Heart right ventricle (tissue), 16 donors: Measurements from ENCODE around the gene ADGRG2. TPM values are rescaled to one million over a fixed set of nuclear protein-coding genes. Genes with fewer than 3 reads are reported as not detected.

Experiments used
- ATAC-seq, 8 donors: fragments of 200-7000 bp; cut with Tn5 transposase; one replicate each; pipeline ENCODE4 v1.9.1; 2020; ENCODE audit warnings: mild to moderate bottlenecking in 8 of 8, moderate library complexity in 8 of 8, moderate number of reproducible peaks in 1 of 8
- DNase-seq, 2 donors: peaks; one replicate each; pipeline ENCODE4 v3.0.0-alpha.2; 2020
- H3K27ac ChIP-seq, 10 donors: fragments of 200-600 bp; sonication (generic) in 2 of 10; one replicate each; pipeline versions ENCODE4 v1.5.0 to v1.8.0; 2020 to 2022; ENCODE audit warnings: mild to moderate bottlenecking in 3 of 10
- H3K27me3 ChIP-seq, 7 donors: fragments of 200-600 bp; one replicate each; pipeline ENCODE4 v1.8.0; 2021 to 2022; ENCODE audit warnings: mild to moderate bottlenecking in 2 of 7
- H3K36me3 ChIP-seq, 9 donors: fragments of 200-600 bp; sonication (generic) in 1 of 9; one replicate each; pipeline versions ENCODE4 v1.5.0 to v1.8.0; 2020 to 2022; ENCODE audit warnings: mild to moderate bottlenecking in 2 of 9
- H3K4me1 ChIP-seq, 9 donors: fragments of 200-600 bp; sonication (generic) in 1 of 9; one replicate each; pipeline versions ENCODE4 v1.5.0 to v1.8.0; 2020 to 2022; ENCODE audit warnings: mild to moderate bottlenecking in 4 of 9
- H3K4me3 ChIP-seq, 10 donors: fragments of 200-600 bp; sonication (generic) in 2 of 10; one replicate each; pipeline versions ENCODE4 v1.5.0 to v1.8.0; 2020 to 2022; ENCODE audit warnings: mild to moderate bottlenecking in 7 of 10, moderate library complexity in 2 of 10
- H3K9me3 ChIP-seq, 11 donors: fragments of 200-600 bp in 10 of 11; sonication (generic) in 2 of 11; one replicate each; pipeline versions ENCODE4 v1.5.0 to v1.8.0; 2013 to 2022; ENCODE audit warnings: mild to moderate bottlenecking in 2 of 11, control low read depth in 1 of 11, moderate library complexity in 1 of 11
- CTCF ChIP-seq, 9 donors: fragments of 200-600 bp; sonication (generic) in 2 of 9; IDR thresholded peaks; one replicate each; pipeline versions ENCODE4 v1.5.0 to v1.8.0; 2021 to 2022; ENCODE audit warnings: antibody characterized with exemption in 9 of 9, mild to moderate bottlenecking in 5 of 9, moderate library complexity in 1 of 9
- WGBS, 2 donors: extraction: QIAGEN DNeasy Blood & Tissue Kit; methylation state at CpG; one replicate each; pipeline ENCODE4 v1.1.7; 2013; ENCODE audit warnings: inconsistent platforms in 1 of 2; 5-methylcytosine and 5-hydroxymethylcytosine counted together
- intact Hi-C, 10 donors: fragments of 100-400 bp; cut with DNase I; formaldehyde crosslinking; loops; one replicate each; pipeline versions ENCODE4 v1.11.1 to v1.14.2; 2022
- polyA plus RNA-seq, 2 donors: library from polyadenylated mRNA; stranded (reverse); fragments of 200-250 nt; gene quantifications; one replicate each; pipeline ENCODE4 v1.2.3, GENCODE V29; 2013
- total RNA-seq, 10 donors: library from RNA; stranded (reverse); fragmentation: NEBNext Ultra II Directional in 3 of 10; extraction: Animal tissue kit (Norgen Biotek cat#: 25700) in 3 of 10; gene quantifications; one replicate each; pipeline versions ENCODE4 v1.2.1 to v1.2.4, GENCODE V29; 2021 to 2023
- donor health status: Arrhythmogenic right ventricular cardiomyopathy.
- donor health status: ischemic (EF 13 %, LVEDD 7.1; RV severe dilation, severe dysfunction).
- donor health status: healthy with polysubstance abuse.
- donor health status: DM: no; HTN: yes; CAD: no.
- donor health status: DM: no; HTN: no; CAD: no.
- donor health status: ischemic (EF 25% LVEDD 6.9; RV normal size, moderate dysfunction).
- donor health status: ischemic (EF 25% LVEDD 5.7; RV mildly dilated, moderate dysfunction).
- donor health status: healthy.
- donor health status: DM: yes; HTN: yes; CAD: no.
- donor health status: Ischemic cardiomyopathy.
- donor health status: ischemic (EF 35%, LVEDD 5.7; RV mildly dilated, moderate dysfunction).
- donor health status: nonischemic (EF 11% LVEDD 7.7; RV severe dilation, severe dysfunction).
- donor health status: DM: yes; HTN: yes; CAD: no.
- donor health status: PGD.
- donor health status: ischemic (EF 29% LVEDD 5.4; RV normal size, mild dysfunction).
- donor health status: nonischemic (EF 23%, LVEDD 6.1; RV moderate dilation, normal function).

Gene ADGRG2
- total and polyA plus RNA-seq, 12 donors, result 0.11 to 0.62 (median 0.27) TPM

- intact Hi-C loops, result no loop called here
- 90 to 97% methylated on average over 4 of the region's 4 CpGs for WGBS, 2 donors
- Histone ChIP-seq H3K27ac (no peak overlapping the region), H3K4me3 (no peak overlapping the region), H3K27me3 (no peaks in the 10 kb centered on the region), H3K9me3 (no peaks in the 10 kb centered on the region), H3K4me1 (no peaks in the 10 kb centered on the region), H3K36me3 (peaks cover 0 to 15% (median 0%) of the 10 kb centered on the region in 9 donors)
- ATAC-seq (no peak), DNase-seq (no peak)
- no peak for TF ChIP-seq CTCF (IDR thresholded peaks at IDR 0.05)
Observed at GRCh38 chrX:18955676-18956075, 166.6 kb downstream of the ADGRG2 start.

- no peak for ATAC-seq
Observed at GRCh38 chrX:18951032-18951431, 171.2 kb downstream of the ADGRG2 start.

GRCh38 chrX:18949944-18950301 lies 172.3 kb downstream of the ADGRG2 start:
- WGBS, 2 donors, result 89 to 94% methylated on average over 8 of the region's 8 CpGs
- no peak for ATAC-seq
- no peak for TF ChIP-seq CTCF (IDR thresholded peaks at IDR 0.05)

More at GRCh38 chrX:18951032-18951431, 171.2 kb downstream of the ADGRG2 start:
- Histone ChIP-seq H3K9me3 (no peaks in the 10 kb centered on the region), H3K36me3 (peaks cover 0 to 34% (median 0%) of the 10 kb centered on the region in 9 donors), H3K27ac (no peak overlapping the region), H3K27me3 (no peaks in the 10 kb centered on the region), H3K4me3 (no peak overlapping the region), H3K4me1 (no peaks in the 10 kb centered on the region)
- 84 to 97% methylated on average over 9 to 10 of the region's 10 CpGs for WGBS, 2 donors
- no peak for TF ChIP-seq CTCF (IDR thresholded peaks at IDR 0.05)
- DNase-seq, result no peak
- intact Hi-C loops, result no loop called here

GRCh38 chrX:18949291-18949943 lies 172.9 kb downstream of the ADGRG2 start:
- Histone ChIP-seq H3K4me1 (no peaks in the 10 kb centered on the region), H3K27ac (no peak overlapping the region), H3K27me3 (no peaks in the 10 kb centered on the region), H3K4me3 (no peak overlapping the region), H3K9me3 (no peaks in the 10 kb centered on the region), H3K36me3 (peaks cover 0 to 38% (median 0%) of the 10 kb centered on the region in 9 donors)
- ATAC-seq, result no peak
- no peak for TF ChIP-seq CTCF (IDR thresholded peaks at IDR 0.05)
- intact Hi-C loops, result no loop called here
- WGBS, 2 donors, result 87% methylated on average over 4 of the region's 4 CpGs
- DNase-seq, result no peak

More at GRCh38 chrX:18949944-18950301, 172.3 kb downstream of the ADGRG2 start:
- DNase-seq, result no peak
- Histone ChIP-seq H3K36me3 (peaks cover 0 to 34% (median 0%) of the 10 kb centered on the region in 9 donors), H3K4me3 (no peak overlapping the region), H3K27ac (no peak overlapping the region), H3K9me3 (no peaks in the 10 kb centered on the region), H3K27me3 (no peaks in the 10 kb centered on the region), H3K4me1 (no peaks in the 10 kb centered on the region)
- intact Hi-C loops, result no loop called here
